HG03432 (cell line): ENCODE results near the gene CAMSAP1.

ENCODE experiments used
- ATAC-seq: cut with Tn5 transposase; IDR thresholded peaks from one replicate; pipeline ENCODE4 v1.9.1; 2021; ENCODE audit warnings: mild to moderate bottlenecking, moderate library complexity; ENCODE audit not compliant: unreplicated experiment

CAMSAP1 gene

DNA sequence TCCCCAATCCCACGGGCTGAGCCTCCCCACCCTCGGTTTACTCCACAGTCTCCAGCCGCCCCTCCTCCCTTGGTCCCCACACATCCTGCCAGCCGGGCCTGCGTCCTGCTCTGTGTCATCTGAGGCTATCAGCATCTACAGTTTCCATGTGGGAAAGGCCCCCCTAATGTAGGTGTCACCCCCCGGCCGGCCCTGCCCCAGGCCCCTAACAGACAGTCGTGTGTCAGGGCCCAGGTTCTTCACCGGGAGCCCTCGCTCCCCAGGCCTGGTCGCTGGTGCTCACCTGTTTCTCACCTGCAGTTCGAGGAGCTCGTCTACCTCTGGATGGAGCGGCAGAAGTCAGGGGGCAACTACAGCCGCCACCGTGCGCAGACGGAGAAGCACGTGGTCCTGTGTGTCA lies 142.6 kb downstream of the CAMSAP1 start:
- ATAC-seq: no peak

DNA sequence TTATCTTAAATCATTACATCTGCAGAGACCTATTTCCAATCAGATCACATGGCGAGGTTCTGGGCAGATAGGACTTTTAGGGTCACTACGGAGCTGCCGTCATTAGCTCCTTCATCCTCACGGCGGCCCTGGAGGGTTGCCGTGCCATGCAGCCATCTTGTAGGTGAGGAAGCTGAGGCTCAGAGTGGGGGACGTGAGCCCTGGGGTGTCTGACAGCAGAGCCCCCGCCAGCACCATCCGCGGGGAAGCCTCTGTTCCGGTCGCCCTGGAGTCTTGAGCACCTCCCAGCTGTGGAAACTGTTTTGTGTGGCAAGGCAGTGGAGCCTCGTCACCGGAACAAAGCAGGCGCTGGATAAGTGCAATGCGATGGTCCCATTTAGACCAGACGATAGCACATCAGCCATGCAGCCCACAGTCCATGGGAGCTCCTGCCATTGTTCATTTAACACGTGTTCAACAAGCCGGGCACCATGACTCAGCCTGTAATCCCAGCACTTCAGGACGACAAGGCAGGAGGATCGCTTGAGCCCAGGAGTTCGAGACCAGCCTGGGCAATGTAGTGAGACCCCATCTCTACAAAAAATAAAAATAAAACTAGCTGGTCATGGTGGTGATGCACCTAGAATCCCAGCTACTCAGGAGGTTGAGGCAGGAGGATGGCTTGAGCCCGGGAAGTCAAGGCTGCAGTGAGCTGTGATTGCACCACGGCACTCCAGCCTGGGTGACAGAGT lies 143.5 kb downstream of the CAMSAP1 start:
- no peak for ATAC-seq

- no peak for ATAC-seq
Observed at GRCh38 chr9:135762921-135763320, 144.4 kb downstream of the CAMSAP1 start.

- ATAC-seq: no peak
Observed at GRCh38 chr9:135761845-135762168, 145.5 kb downstream of the CAMSAP1 start.

DNA sequence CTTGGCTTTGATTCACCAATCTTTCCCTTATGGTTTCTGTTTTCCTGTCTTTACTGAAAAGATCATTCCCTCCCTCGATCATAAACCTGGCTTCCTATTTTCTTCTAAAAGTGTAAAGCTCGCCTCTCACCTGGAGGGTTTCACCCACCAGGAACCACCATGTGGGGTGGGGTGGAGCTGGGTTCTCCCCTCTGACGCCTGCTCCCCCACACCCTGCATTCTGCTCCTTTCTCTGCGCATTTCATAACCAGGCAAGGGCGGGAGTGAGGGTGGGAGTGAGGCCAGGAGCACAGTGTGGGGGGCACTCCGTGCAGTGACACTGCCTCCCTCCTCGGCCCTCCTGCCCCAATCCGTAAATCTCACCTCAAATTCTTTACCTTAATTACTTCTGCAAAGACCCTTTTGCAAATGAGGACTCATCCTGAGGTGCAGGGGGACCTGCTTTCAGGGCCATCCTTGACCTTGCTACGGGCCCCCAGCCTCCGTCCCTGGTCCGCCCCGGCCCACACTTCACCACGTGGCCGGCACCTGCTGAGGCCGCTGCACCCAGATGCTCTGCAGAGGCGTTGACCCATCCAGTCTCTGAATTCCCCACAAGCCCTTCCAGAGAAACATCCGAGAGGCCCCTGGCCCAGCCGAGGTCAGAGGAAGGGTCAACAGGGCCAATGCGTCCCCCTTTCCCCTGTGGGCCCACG lies 146.0 kb downstream of the CAMSAP1 start:
- no peak for ATAC-seq

DNA sequence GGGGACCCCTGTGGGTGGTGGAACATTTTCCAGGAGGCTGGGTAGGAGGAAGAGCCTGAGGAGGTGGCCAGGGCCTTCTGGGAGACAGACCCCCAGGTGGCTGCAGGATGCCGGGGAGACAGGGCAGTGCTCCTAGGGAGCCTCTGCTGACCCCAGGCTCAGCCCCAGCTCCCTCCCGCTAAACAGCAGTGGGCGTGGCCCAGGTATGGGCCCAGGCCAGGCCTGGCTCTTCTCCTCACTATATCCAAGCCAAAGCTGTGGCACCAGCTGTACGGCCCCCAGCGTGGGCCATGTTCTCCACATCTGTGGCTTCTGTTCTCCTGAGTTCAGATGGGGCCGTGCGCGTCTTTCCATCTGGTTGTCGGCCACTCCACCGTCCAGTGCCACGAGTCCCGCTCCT lies 146.9 kb downstream of the CAMSAP1 start:
- ATAC-seq: no peak

- no peak for ATAC-seq
Observed at GRCh38 chr9:135759676-135760300, 147.6 kb downstream of the CAMSAP1 start.

- no peak for ATAC-seq
Observed at GRCh38 chr9:135758870-135759269, 148.5 kb downstream of the CAMSAP1 start.
